Fibroblast of skin of abdomen (primary cell): ENCODE results near the gene SPSB1.

ENCODE experiments used
- DNase-seq: peaks from one replicate; pipeline ENCODE4 v3.0.0-alpha.2; 2013

The SPSB1 gene

DNA sequence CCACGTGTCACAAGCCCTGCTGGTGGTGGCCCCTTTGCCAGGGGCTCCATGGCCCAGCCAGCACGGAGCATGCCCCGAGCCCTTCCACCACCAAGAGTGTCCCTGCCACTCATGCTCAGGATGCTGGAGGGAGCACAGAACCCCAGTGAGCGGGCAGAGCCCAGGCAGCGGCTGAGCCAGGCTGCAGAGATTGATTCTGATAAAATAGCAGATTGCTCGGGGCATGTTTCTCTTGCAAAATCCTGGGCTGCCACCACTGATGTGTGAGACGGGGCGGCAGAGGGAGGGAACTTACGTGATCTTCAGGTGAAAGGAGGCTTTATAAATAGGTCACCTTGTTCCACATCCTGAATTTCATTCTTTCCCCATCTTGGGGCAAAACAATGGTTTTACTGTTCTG lies 53.2 kb downstream of the SPSB1 start:
- DNase-seq: no peak

GRCh38 chr1:9346566-9346965 lies 53.9 kb downstream of the SPSB1 start:
- no peak for DNase-seq

DNA sequence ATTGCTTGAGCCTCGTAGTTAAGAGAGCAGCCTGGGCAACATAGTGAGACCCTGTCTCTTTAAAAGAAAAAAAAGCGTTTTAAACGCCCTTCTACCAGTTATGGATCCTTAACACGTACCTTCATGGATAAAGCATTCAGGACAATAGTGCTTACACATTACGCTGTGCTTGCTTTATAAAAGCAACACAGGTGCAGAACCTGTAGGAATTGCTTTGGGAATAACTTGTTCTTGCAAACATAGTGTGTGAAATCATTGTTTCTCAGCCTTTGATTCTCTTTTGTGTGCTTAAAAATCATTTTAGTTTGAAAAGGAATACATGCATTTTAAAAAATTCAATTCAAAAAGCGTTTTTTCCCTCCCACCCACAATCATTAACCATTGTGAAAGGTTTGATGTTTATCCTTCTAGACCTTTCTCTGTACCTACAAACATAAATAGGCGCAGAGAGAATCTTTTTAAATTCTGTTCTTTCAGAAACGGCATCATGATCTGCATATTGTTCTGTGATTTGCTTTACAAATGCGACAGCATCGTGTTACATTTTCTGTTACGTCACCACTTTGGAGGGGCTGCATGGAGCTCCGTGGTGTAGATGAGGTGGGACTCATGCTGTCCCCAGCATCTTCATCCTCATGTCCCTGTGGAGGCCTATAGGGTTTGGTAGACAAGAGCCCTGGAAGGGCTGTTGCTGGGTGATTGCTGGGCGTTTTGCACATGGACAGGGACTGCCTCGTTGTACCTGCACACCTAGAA lies 54.6 kb downstream of the SPSB1 start:
- DNase-seq: no peak

- peak; percentile 19 for DNase-seq
Measured at GRCh38 chr1:9349331-9349851, 56.7 kb downstream of the SPSB1 start.

- peak; percentile 43 for DNase-seq
Measured at GRCh38 chr1:9350013-9350908, 57.6 kb downstream of the SPSB1 start.

DNA sequence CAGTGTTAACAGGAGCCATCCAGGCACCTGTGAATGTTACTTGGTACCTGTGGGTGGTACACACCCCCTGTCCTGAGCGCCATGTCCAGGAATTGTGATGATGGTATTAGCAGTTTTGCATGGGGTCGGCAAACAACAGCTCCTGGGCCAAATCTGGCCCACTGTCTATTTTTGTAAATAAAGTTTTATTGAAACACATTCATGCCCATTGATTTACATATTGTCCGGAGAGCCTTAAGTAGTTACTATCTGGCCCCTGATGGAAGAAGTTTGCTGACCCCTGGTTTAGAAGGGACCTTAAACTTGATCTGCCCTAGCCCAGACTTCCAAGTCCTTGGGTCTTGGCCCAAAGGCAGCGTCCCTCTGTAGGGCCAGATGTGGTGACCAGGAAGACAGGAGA lies 58.3 kb downstream of the SPSB1 start:
- no peak for DNase-seq

- DNase-seq: no peak
Measured at GRCh38 chr1:9351654-9352271, 59.1 kb downstream of the SPSB1 start.

DNA sequence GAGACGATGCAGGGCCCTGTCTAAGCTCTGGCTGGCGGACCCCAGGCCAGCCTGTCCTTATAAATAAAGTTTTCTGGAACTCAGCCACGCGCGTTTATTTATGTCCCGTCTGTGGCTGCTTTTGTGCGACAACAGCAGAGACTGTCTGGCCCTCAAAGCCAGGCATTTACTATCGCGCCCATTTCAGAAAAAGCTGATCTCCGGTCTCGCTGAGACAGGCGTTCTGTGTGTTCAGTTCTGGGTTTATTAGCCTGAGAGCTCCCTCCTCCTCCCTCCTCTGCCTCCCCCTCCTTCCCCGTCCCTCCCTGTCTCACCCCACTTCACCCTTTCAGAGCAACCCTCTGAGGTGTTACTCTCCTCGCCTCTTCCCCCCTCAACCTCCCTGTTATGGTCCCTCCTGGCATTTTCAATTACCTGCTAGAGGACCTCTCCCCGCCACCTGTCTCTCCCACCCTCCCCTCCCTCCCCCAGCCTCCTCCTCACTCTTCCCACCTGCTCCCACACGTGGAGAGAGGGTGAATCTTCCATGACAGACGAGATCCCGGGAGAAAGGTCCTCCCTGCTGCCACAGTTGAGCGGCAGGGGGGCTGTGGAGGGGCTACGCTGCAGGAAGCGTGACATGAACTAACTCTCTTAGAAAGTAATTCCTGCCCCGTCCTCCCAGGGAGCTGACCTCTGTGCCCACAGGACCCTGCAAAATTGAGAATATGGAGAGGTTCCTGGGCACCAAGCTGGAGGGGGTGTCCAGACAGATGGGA lies 59.9 kb downstream of the SPSB1 start:
- no peak for DNase-seq

- DNase-seq: no peak
Measured at GRCh38 chr1:9355503-9355902, 62.8 kb downstream of the SPSB1 start.

- DNase-seq: no peak
Measured at GRCh38 chr1:9356021-9356420, 63.3 kb downstream of the SPSB1 start.

DNA sequence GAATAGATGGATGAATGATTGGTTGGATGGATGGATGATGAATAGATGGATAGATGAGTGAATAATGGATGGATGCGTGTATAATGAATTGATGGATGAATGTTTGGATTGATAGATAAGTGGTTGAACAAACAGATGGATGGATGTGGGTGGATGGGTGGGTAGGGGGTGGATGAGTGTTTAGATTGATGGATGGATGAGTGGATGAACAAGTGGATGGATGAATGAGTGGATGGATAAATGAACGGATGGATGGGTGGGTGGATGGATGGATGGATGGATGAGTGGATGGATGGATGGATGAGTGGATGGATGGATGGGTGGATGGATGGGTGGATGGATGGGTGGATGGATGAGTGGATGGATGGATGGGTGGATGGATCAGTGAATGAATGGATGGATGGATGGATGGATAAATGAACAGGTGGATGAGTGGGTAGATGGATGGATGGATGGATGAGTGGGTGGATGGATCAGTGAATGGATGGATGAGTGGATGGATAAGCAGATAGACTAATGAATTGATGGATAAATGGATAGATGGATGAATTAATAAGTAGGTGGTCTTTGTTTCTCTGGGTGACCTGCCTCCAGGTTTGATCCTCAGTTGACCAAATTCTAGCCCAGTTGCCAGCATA lies 64.3 kb downstream of the SPSB1 start:
- DNase-seq: no peak

GRCh38 chr1:9357958-9358357 lies 65.3 kb downstream of the SPSB1 start:
- DNase-seq: no peak

DNA sequence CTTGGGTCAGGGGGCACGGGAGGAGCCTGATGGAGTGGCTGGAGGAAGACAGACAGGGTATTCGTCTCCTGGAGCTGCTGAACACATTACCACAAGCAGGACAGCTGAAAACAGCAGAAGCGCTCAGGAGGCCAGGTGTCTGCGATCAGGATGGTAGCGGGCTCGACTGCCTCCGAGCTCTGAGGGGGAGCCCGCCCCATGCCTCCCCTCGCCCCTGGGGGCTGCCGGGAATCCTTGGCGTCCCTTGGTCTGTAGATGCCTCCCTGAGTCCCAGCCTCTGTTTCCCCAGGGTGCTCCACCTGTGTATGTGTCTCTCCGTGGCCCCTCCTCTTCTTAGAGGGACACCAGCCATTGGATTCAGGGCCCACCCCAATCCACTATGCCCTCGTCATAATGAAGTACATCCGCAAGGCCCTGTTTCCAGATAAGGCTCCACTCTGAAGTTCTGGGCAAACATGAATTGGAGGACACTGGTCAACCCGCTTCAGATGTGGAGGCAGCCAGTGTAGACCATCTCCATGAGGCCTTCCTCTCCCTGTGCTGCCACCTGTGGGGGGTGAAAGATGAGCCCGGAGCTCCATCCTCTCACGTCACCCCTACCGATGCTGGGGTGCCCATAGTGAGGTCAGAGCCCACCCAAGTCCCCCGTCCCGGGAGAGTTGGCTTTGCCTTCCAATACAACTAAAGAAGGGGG lies 67.8 kb downstream of the SPSB1 start:
- no peak for DNase-seq

DNA sequence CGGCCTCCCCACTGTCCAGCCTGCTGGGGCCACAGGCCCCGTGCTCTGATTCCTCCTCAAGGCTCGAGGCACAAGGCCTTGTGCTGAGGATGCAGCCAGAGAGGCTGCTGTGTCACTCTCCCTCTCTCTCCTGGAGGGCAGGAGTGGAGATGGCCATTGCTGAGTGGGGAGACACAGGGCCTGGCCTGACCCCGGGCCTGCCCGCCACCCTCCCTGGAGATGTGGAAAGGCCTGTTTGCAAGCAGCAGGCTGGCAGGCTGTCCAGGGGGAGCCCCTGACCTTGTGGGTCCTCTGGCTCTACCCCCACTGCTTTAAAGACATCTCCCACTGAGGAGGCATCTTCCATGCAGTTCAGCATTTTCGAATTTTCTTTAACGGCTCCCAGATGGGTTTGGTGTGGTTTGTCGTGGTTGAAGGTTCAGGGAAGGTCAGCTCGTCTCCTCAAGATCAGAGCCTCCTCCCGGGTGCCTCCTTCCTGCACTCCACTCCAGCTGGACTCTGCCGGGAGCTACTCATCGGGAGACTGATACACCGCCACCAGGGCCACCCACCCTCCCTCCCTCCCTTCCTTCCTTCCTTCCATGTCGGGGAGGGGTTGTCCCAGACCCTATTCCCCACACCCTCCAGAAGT lies 69.1 kb downstream of the SPSB1 start:
- no peak for DNase-seq

DNA sequence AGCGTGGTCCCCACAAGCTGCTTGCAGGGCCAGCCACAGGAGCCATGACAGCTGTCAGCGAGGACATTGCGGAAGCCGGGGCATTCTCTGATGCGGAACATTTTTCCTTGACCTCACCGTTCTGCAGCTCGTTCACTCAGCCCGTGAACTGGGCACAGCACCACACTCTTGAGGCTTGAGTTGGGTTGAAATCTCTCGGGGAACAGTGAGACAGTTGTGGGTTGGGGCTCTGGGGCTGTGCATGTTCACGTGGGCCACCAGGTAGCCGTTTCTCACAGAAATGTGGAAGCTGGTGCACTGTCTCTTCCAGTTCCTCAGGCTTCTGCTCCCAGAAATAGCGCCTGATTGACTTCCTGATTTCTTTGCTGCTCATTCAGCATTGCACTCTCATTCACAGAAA lies 69.8 kb downstream of the SPSB1 start:
- DNase-seq: no peak

DNA sequence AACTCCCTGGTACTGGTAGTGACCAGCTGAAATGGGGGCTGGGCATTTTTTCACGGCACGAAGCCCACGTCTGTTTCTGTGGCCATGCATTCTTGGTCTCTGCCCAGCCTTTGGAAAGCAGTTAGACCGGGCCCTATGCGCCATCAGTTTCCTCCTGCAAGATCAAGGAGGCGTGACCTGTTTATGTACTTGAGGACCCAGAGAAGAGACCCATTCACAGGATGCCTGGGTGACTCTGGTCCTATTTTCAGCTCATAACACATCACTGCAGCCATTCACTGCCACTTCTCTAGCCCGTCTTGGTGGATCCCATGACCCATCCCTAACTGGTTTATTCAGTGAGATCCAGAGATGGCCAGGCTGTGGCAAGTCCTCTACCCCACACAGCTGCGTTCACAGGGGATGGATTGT lies 70.4 kb downstream of the SPSB1 start:
- no peak for DNase-seq

DNA sequence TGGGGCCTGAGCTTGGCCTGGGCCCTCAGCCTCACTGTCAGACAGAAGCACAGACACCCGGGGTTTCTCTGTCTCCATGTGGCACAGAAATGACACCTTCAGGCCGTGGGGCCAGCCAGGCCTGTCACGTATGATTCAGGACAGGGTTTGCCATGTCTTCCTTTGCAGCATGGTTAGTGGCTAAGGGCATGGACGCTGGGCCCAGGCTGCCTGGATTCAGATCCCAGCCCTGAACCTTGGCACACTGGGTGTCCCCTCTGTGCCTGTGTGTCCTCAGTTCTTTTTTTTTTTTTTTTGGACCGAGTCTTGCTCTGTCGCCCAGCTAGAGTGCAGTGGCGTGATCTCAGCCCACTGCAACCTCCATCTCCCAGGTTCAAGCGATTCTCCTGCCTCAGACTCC lies 73.6 kb downstream of the SPSB1 start:
- DNase-seq: no peak

- DNase-seq: no peak
Measured at GRCh38 chr1:9366943-9367780, 74.5 kb downstream of the SPSB1 start.

- no peak for DNase-seq
Measured at GRCh38 chr1:9367806-9368205, 75.1 kb downstream of the SPSB1 start.

DNA sequence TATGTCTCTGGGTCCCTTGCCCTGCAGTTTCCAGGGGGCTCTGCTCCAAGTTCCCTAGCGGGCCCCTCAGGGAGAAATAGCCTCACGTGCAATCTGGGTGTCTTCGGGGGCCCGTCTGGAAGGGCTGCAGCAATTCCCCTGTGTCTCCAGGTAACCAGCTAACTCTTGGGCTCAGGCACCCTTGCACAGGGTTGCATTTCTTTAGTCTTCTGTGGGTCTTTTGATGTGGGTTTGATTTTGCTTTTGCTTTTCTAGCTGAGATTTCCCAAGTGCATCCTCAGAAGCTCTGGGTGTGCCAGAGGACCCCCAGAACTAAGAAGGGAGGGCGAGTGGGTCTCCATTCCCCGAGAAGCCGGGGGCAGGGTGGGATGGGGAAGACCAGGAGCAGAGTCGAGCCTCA lies 75.7 kb downstream of the SPSB1 start:
- no peak for DNase-seq
